ENCODE results near the gene ABCC1.

GRCh38 chr16:16151315-16151714 is 201.9 kb downstream of the ABCC1 start:
- no peak for TF ChIP-seq RCOR1 (IDR thresholded peaks at IDR 0.05; ENCODE audit: low read length)
- TF ChIP-seq CTCF (IDR thresholded peaks at IDR 0.05), result no peak
- TF ChIP-seq REST (IDR thresholded peaks at IDR 0.05; ENCODE audit: low read depth, low read length), result no peak
- TF ChIP-seq SMC3 (IDR thresholded peaks at IDR 0.05; ENCODE audit: low read depth, low read length), result no peak
- no peak for TF ChIP-seq RFX5 (IDR thresholded peaks at IDR 0.05; ENCODE audit: low read length)
- TF ChIP-seq SIN3A (IDR thresholded peaks at IDR 0.05; ENCODE audit: borderline replicate concordance, low read depth, low read length), result no peak
- no peak for TF ChIP-seq FOXM1 (IDR thresholded peaks at IDR 0.05; ENCODE audit: low read depth)
- TF ChIP-seq TCF12 (IDR thresholded peaks at IDR 0.05), result no peak
- no peak for TF ChIP-seq EZH2phosphoT487 (IDR thresholded peaks at IDR 0.05; ENCODE audit: borderline replicate concordance, low read depth)
- TF ChIP-seq USF2 (IDR thresholded peaks at IDR 0.05; ENCODE audit: borderline replicate concordance, low read depth, low read length), result no peak
- TF ChIP-seq RAD21 (IDR thresholded peaks at IDR 0.05; ENCODE audit: low read length), result no peak

Measured in SK-N-SH (cell line).